Suprapubic skin (tissue), 4 donors: ENCODE data around the gene PTPRN2. TPM values are rescaled to one million over a fixed set of nuclear protein-coding genes. Genes with fewer than 3 reads are reported as not detected.

Source experiments
- DNase-seq, 2 donors: peaks; one replicate each; pipeline ENCODE4 v3.0.0-alpha.2; 2019; ENCODE audit warnings: low spot score in 2 of 2
- H3K27ac ChIP-seq: fragments of 200-600 bp; sonication (generic); one replicate; pipeline ENCODE4 v1.5.1; 2019
- H3K27me3 ChIP-seq: fragments of 200-600 bp; sonication (generic); one replicate; pipeline ENCODE4 v1.5.1; 2019
- H3K36me3 ChIP-seq: fragments of 200-600 bp; sonication (generic); one replicate; pipeline ENCODE4 v1.5.1; 2019
- H3K4me1 ChIP-seq: fragments of 200-600 bp; sonication (generic); one replicate; pipeline ENCODE4 v1.5.1; 2019
- H3K4me3 ChIP-seq: fragments of 200-600 bp; sonication (generic); one replicate; pipeline ENCODE4 v1.5.1; 2019; ENCODE audit warnings: mild to moderate bottlenecking
- H3K9me3 ChIP-seq: fragments of 200-600 bp; sonication (generic); one replicate; pipeline ENCODE4 v1.5.1; 2019
- CTCF ChIP-seq, 2 donors: fragments of 200-600 bp in 1 of 2; fragments of 450-650 bp in 1 of 2; sonication (generic) in 1 of 2; IDR thresholded peaks; one replicate each; pipeline ENCODE4 v1.5.1; 2016 to 2019; ENCODE audit warnings: antibody characterized with exemption in 2 of 2, mild to moderate bottlenecking in 1 of 2, moderate library complexity in 1 of 2
- EP300 ChIP-seq: sonication (generic); formaldehyde crosslinking; IDR thresholded peaks from one replicate; pipeline ENCODE4 v1.6.1; 2017; ENCODE audit warnings: antibody characterized with exemption
- POLR2A ChIP-seq, 2 donors: fragments of 450-650 bp; IDR thresholded peaks; one replicate each; pipeline ENCODE4 v1.6.1; 2017; ENCODE audit warnings: antibody characterized with exemption in 2 of 2, mild to moderate bottlenecking in 2 of 2, moderate library complexity in 2 of 2
- POLR2AphosphoS5 ChIP-seq, 3 donors: sonication (generic); formaldehyde crosslinking; IDR thresholded peaks; one replicate each; pipeline ENCODE4 v1.6.1; 2017; ENCODE audit warnings: antibody characterized with exemption in 3 of 3
- WGBS: methylation state at CpG from one replicate; pipeline ENCODE4 v1.1.5; 2018; 5-methylcytosine and 5-hydroxymethylcytosine counted together
- total RNA-seq, 4 donors: library from RNA; depleted of rRNA; stranded (reverse); fragments of >200 nt; gene quantifications; one replicate each; pipeline ENCODE4 v1.1.0, GENCODE V29; 2016

PTPRN2 gene
- total RNA-seq, 4 donors from 2014 or later = 0.23 to 1.8 (median 1.3) TPM

DNA sequence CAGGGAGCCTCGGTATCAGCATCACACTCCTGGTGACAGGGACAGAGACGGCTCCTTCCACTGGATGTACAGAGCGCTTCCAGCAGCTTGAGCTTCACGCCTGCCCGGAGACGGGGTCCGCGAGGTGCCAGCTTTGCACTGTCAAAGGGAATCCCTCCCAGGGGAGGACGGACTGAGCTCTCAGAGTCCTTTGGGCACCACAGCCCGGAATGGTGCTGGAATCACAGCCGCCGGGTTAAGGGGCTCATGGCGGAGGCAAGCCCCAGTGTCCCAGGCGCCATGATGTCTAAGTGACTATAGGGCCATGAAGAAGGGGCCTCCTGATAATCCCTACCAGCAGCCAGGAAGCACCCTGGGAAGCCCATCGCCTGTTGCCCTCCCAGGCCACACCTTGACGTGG is 41.4 kb downstream of the PTPRN2 start:
- no peak overlapping the region for H3K4me3 ChIP-seq
- peaks cover 25% of the 10 kb centered on the region for H3K27me3 ChIP-seq
- TF ChIP-seq CTCF (IDR thresholded peaks at IDR 0.05) (no peak), EP300 (no peak), POLR2A (IDR thresholded peaks at IDR 0.05) (no peak), POLR2AphosphoS5 (IDR thresholded peaks at IDR 0.05) (no peak)
- WGBS = 89% methylated on average over 14 of the region's 16 CpGs
- peaks cover 7% of the 10 kb centered on the region for H3K4me1 ChIP-seq
- no peaks in the 10 kb centered on the region for H3K9me3 ChIP-seq
- no peak for DNase-seq
- H3K36me3 ChIP-seq = no peaks in the 10 kb centered on the region
- no peak overlapping the region for H3K27ac ChIP-seq

- H3K27ac ChIP-seq = no peak overlapping the region
- no peaks in the 10 kb centered on the region for H3K9me3 ChIP-seq
- H3K4me3 ChIP-seq = no peak overlapping the region
- no peak for DNase-seq
- peaks cover 7% of the 10 kb centered on the region for H3K4me1 ChIP-seq
- H3K36me3 ChIP-seq = no peaks in the 10 kb centered on the region
- 66% methylated on average over 8 of the region's 8 CpGs for WGBS
- no peak for TF ChIP-seq EP300
- TF ChIP-seq POLR2A (IDR thresholded peaks at IDR 0.05) = no peak
- no peak for TF ChIP-seq POLR2AphosphoS5 (IDR thresholded peaks at IDR 0.05)
- no peak for TF ChIP-seq CTCF (IDR thresholded peaks at IDR 0.05)
- peaks cover 25% of the 10 kb centered on the region for H3K27me3 ChIP-seq
These were observed 42.9 kb downstream of the PTPRN2 start for GRCh38 chr7:158544708-158545107.

DNA sequence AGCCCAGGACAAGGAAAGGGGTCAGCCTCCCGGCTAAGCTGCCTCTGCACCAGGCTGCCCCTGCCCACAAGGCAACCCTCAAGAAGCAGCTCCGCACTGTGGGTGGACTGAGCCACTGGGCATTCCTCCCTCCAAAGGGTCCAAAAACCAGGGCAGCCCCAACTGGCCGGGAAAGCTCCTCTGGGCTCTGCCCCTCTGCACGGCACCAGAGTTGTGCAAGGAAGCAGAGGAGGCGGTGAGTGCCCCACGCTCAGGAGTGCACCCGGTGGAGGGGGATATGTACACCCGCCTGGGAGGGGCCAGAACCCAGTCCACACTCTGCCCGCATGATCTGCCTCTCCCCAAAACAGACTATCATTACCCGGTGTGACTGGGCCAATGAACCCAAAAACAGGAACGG is 43.8 kb downstream of the PTPRN2 start:
- H3K4me1 ChIP-seq = no peaks in the 10 kb centered on the region
- no peak overlapping the region for H3K27ac ChIP-seq
- H3K36me3 ChIP-seq = no peaks in the 10 kb centered on the region
- H3K27me3 ChIP-seq = peaks cover 25% of the 10 kb centered on the region
- H3K9me3 ChIP-seq = no peaks in the 10 kb centered on the region
- no peak for TF ChIP-seq POLR2AphosphoS5 (IDR thresholded peaks at IDR 0.05)
- H3K4me3 ChIP-seq = no peak overlapping the region
- 85% methylated on average over 5 of the region's 11 CpGs for WGBS
- no peak for DNase-seq

DNA sequence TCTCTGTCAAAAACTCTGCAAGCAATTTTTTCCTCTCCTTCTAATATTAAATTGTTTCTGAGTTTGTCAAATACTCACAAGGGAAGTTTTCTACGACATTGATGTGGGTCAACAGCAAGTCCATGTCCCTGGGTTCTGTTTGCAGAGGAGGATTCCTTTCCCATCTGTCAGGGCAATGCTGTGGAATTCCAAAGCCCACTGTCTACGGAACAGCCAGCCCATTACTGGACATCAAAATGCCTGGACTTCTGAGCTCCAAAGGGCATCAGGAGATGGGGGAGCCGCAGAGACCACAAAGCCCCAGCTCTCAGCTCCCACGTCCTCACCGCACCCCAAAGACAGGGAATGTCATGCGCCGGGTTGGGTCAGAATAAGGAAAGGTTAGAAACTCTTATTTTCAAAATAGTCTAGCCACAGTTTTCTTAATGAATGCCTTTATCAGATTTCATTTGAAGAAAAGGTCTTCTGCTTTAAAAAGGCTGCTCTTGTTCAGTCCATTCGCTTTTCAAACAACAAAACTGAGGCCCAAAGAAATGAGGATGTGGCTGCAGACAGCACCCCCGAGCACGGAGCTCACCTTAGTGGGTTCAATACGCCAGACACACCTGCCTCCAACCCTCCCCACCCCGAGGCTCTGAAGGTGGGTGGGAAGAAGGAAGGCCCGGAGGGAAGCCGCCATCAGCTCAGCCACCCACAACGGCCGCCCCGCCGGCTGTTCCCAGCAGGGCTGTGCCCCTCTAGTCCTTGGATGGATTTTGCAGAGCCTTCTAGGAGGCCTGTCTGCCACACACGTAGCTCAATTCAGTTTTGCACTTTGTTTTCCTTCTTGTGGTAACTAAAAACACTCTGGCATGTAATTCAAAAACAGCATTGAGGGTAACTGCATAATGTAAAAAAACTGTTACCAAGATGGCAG is 44.7 kb downstream of the PTPRN2 start:
- Histone ChIP-seq H3K36me3 (no peaks in the 10 kb centered on the region), H3K4me3 (no peak overlapping the region), H3K9me3 (no peaks in the 10 kb centered on the region), H3K27me3 (peaks cover 15% of the 10 kb centered on the region), H3K4me1 (no peaks in the 10 kb centered on the region), H3K27ac (no peak overlapping the region)
- TF ChIP-seq POLR2AphosphoS5 (IDR thresholded peaks at IDR 0.05) = no peak
- no peak for TF ChIP-seq CTCF (IDR thresholded peaks at IDR 0.05)
- TF ChIP-seq POLR2A (IDR thresholded peaks at IDR 0.05) = no peak
- no peak for TF ChIP-seq EP300
- no peak for DNase-seq
- WGBS = 57% methylated on average over 19 of the region's 19 CpGs

GRCh38 chr7:158541346-158542010 is 46.1 kb downstream of the PTPRN2 start:
- Histone ChIP-seq H3K27me3 (peaks cover 7% of the 10 kb centered on the region), H3K4me1 (no peaks in the 10 kb centered on the region), H3K9me3 (no peaks in the 10 kb centered on the region), H3K36me3 (no peaks in the 10 kb centered on the region), H3K4me3 (no peak overlapping the region), H3K27ac (no peak overlapping the region)
- TF ChIP-seq EP300 (no peak), POLR2A (IDR thresholded peaks at IDR 0.05) (no peak), CTCF (IDR thresholded peaks at IDR 0.05) (no peak), POLR2AphosphoS5 (IDR thresholded peaks at IDR 0.05) (no peak)
- 48% methylated on average over 11 of the region's 13 CpGs for WGBS
- no peak for DNase-seq
